22Rv1 (cell line): Measurements from ENCODE around the gene PPM1M.

Experiments used
- H3K27ac ChIP-seq: fragments of 450-650 bp; 2 replicates; pipeline ENCODE4 v1.5.1; 2017
- CTCF ChIP-seq: fragments of 450-650 bp; IDR thresholded peaks from 2 replicates; pipeline ENCODE4 v1.5.1; 2017; ENCODE audit warnings: mild to moderate bottlenecking
- ZFX ChIP-seq: fragments of 450-650 bp; IDR thresholded peaks from 2 replicates; pipeline ENCODE4 v1.6.1; 2017; ENCODE audit warnings: antibody characterized with exemption, borderline replicate concordance

Gene PPM1M

GRCh38 chr3:52237657-52238172 lies 7.8 kb upstream of the PPM1M start:
- peak overlapping the region; percentile 79 for H3K27ac ChIP-seq
- TF ChIP-seq ZFX (no peak), CTCF (no peak)

- peak overlapping the region; percentile 79 for H3K27ac ChIP-seq
- TF ChIP-seq CTCF (no peak), ZFX (no peak)
These were observed 7.3 kb upstream of the PPM1M start for GRCh38 chr3:52238193-52238760.

GRCh38 chr3:52238761-52239701 lies 6.5 kb upstream of the PPM1M start, which contains the start of gene TWF2:
TWF2 (minus strand) TSS chr3:52239158; CDS start chr3:52239016, 142 bp downstream.
- peak within 1 kb of the TSS; percentile 79 for H3K27ac ChIP-seq
- no peak for TF ChIP-seq ZFX
- TF ChIP-seq CTCF: peak; percentile 31; the same call in 1 of the 2 replicates

- H3K27ac ChIP-seq: peak overlapping the region; percentile 79
- TF ChIP-seq CTCF (no peak), ZFX (no peak)
These were observed 5.3 kb upstream of the PPM1M start for GRCh38 chr3:52240059-52240885.

GRCh38 chr3:52240886-52241370 lies 4.6 kb upstream of the PPM1M start:
- no peak for TF ChIP-seq CTCF
- TF ChIP-seq ZFX: no peak
- peak overlapping the region; percentile 79 for H3K27ac ChIP-seq

GRCh38 chr3:52242039-52242438 lies 3.5 kb upstream of the PPM1M start:
- TF ChIP-seq ZFX (no peak), CTCF (no peak)
- no peak overlapping the region for H3K27ac ChIP-seq
